GM20431 (cell line): ENCODE measurements around the gene POC1A.
"Not testable (repeated sequence)": the region's sequence is repeated elsewhere in the genome, so short reads cannot be mapped to it uniquely, and the experiment has no call there.

Experiments used
- in situ Hi-C: fragments of 300-500 bp; cut with MseI, MboI; formaldehyde crosslinking; loops from one replicate; pipeline ENCODE4 v1.15.0; 2020; ENCODE audit warnings: low sequenced_read_pairs; ENCODE audit not compliant: unreplicated experiment

The POC1A gene

DNA sequence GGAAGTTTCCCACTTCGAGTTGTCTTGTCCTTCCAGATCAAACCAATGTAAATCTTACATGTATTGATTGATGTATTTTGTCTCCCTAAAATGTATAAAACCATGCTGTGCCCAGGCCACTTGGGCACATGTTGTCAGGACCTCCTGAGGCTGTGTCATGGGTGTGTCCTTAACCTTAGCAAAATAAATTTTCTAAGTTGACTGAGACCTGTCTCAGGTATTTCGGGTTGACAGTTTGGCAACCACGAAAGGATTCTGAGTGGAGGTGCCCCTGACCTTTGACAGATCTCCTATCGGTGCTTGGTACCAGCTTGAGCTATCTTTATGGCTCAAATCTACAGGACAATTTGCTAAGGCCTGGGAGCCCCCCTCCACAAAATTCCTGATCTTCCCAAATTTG is 1.7 kb upstream of the POC1A start:
- in situ Hi-C loops, result no loop called here

DNA sequence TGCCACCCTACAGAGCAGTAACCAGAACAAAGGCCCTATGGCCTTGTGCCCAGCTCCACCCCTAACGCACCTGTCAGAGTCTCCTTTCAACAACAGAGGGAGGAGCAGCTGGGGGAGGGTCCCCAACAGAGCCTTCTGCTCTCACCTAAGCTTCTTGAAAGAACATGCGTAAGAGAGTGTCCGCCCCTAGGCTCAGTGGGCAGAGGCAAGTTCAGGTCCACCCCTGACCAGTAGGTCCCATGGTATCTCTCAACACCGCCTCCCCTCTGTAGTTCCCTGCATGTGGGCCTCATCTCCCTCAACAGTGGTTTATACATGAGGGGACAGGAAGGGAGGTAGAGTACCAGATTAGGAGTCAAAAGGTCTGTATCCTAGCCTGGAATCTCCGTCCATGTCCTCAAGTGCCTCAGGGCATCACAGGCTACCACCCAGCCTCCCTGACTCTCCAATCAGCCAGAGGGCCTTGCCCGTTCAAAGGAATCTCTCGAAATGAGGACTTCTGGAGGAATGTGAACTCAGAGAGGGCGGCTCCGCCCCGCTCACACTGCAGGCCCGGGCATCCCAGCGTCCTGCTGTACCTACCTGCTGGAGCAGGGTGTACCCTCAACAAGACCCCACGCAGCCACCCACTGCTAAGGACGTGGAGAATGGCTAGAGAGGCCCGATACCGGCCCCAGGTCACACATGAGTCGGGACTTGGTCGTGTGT is 680 bp downstream of the POC1A start:
- in situ Hi-C loops, result no loop called here

DNA sequence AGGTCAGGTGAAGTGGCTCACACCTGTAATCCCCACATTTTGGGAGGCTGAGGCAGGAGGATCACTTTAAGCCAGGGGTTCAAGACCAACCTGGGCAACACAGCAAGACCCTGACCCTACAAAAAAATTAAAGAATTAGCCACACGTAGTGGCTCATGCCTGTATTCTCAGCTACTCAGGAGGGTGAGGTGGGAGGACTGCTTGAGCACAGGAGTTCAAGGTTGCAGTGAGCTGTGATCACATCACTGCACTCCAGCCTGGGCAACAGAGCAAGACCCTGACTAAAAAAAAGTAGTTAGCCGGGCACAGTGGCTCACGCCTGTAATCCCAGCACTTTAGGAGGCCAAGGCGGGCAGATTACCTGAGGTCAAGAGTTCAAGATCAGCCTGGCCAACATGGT is 2.2 kb downstream of the POC1A start:
- in situ Hi-C loops, result not testable (repeated sequence)

DNA sequence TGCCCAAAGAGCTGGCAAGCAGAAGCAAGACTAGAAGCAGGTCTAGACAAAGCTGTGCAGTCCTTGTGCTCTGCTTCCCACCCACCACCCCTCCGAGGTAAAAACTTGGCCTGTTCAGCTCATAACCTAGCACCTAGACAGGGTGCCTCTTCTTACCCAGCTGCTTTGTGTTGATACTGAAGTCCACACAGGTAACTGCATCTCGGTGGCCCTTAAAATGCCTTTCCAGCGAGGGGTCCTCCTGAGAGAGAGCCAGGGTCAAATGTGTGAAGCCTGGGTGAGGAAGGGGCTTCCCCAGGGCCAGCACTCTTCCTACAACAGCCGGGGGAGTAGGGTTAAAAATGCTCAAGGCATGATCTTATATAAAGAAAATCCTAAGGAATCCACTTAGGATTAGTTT is 3.4 kb downstream of the POC1A start:
- in situ Hi-C loops, result no loop called here

DNA sequence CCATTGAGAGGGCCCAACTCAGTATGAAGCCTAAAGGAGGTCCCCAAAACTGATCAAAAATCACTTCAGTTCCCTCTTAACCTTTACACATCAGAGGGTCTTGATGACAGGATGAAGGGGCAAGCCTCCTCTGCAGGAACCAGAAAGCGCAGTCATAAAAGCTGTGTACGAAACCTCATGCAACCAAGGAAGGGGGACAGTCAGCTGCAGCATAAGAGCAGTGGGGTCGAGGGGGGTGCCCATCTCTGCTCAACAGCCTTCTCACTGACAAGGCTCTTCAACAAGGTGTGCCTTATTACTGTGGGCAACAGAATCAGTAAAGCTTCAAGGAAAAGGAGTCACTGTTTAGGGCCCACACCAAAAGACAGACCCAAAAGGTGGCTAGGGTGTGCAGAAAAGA is 3.9 kb downstream of the POC1A start:
- in situ Hi-C loops, result no loop called here

DNA sequence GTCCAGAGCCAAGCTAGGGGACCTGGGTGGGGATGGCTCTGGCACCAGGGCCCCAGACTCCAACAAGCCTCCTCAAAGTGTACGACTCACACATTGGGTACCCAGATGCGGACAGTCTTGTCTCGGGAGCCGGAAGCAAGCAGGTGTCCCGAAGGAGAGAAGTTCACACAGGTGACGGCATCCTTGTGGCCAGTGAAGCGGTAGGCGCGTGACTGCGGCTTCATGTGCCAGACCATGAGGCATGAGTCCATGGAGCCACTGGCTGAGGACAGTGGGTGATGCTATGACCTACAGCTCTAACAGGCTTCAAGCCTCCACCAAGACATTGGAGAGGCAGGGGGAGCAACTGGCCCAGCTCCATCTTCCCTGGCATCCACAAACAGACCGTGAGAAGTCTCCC is 4.5 kb downstream of the POC1A start:
- in situ Hi-C loops, result no loop called here

DNA sequence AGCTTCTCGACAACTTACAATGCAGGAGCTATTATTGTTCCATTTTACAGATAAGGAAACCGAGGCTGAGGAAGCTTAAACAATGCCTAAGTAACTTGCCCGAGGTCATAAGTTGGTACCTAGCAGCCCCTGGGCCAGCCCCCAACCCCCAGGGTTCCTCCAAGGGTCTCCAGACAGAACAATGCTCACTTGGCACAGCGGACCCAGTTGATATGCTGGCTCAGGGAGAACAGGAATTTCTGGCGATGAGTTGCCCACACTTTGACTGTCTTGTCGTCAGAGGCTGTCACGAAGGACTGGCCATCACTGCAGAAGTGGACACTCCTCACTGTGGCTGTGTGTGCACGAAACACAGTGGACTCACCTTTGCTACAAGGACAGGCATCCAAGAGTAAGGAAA is 5.2 kb downstream of the POC1A start:
- in situ Hi-C loops, result no loop called here

DNA sequence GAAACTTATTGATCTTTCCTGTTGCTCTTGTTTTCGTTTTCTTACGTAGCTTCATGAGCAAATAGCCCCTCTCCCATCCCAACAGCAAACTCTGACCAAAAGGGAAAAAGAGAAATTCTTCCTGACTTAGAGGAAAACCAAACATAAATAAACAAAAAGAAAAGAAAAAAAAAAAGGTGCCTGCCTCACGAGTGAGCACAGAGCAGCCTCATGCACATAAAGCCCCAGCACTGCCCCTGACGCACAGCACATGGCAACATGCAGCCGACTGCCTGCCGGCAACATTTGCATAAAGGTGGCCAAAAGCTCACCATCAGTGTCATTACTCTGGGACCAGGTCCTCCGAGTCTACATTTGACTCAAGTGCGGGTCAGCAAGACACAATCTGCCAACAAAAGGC is 6.4 kb downstream of the POC1A start:
- in situ Hi-C loops, result no loop called here

DNA sequence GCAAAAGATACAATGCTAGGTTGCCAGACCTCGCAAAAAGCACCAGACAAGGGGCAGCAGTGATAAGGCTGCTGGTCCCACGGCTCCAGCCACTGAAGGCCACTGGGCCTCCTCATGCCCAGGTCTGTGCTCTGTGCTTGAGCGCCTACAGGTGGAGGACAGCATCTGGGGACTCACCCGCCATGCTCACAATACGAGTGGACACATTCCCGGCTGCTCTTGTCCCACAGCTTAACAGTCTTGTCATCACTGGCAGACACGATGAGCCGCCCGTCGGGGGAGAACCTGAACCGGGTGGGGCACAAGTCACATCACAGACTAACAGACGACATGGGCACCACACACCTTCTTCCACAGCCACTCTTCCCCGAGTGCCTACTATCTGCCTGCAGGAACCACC is 7.4 kb downstream of the POC1A start:
- in situ Hi-C loops, result no loop called here

DNA sequence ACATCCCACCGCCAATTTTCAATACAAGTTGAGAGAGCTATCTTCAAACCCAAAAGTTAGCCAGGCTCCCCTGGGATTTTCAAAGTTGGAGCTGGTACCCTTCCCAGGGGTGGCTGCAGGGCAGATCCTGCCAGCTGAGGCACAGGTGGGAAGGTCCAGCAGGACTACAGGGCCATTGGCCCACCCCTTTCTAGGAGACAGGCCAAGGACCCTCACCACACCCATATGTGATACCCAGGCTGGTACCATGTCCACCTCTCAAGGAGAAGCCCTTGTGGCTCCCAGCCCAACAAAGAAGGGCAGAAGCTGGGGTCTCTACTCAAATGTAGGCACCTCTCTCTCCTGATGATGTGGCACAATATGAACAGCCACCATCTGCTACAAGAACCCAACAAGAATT is 8.0 kb downstream of the POC1A start:
- in situ Hi-C loops, result no loop called here

DNA sequence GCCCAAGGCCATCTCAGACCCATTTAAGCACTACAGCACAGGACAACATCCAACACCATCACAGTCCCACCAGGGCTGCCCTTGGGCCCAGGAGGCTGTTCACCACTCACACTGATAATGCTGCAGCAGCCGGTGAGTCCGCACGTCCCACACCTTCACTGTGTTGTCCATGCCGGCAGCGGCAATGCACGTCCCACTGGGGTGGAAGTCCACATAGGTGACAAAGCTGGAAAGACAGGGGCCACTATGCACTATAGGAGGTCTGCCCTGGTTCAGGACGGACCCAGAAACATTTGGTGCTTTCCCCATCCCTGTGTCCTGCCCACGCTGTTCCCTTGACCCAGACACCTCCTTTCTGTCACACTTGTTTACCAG is 8.5 kb downstream of the POC1A start:
- in situ Hi-C loops, result no loop called here

DNA sequence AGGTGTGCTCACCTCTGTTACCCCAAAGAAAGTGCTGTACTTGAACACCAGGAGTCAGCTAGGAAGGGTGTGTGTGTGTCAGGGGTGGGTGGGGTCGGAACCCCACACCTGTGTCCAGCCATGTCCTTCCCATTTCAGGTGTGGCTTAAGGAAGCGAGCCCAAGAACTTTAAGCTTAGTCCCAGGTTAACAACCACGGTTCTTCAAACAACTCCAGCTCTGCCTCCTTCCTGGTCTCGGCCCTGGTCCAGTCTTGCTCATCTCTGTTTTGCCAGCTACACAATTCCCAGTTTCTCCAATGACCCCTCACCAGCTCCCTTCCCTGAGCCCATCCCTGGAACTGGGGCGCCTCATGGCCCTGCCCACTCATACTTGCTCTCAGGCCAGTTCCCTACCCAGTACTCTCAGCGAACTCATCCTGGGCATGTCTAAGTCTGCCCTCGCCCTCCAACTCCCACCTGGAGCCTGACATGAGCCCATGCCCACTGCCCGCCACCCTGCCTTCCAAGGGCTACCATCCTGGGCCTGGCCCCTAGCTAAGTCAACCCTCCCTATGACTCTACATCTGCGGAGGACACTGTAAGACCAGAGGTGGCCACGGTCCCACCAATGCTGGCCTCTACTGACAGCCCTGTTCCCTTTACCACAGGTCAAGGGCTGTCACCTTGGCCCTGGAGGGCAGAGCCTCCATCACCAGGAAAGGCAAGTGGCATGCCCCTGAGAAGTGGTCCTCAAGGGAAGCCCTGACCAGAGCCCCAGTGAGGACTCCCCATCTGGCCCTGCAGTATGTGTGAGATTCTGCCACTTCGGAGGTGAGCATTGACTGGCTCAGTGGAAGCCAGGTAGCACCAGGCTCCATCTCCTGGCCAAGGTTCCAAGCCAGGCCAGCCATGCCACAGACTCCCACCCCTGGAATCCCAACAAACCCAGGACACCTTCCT is 9.2 kb downstream of the POC1A start:
- in situ Hi-C loops, result no loop called here

DNA sequence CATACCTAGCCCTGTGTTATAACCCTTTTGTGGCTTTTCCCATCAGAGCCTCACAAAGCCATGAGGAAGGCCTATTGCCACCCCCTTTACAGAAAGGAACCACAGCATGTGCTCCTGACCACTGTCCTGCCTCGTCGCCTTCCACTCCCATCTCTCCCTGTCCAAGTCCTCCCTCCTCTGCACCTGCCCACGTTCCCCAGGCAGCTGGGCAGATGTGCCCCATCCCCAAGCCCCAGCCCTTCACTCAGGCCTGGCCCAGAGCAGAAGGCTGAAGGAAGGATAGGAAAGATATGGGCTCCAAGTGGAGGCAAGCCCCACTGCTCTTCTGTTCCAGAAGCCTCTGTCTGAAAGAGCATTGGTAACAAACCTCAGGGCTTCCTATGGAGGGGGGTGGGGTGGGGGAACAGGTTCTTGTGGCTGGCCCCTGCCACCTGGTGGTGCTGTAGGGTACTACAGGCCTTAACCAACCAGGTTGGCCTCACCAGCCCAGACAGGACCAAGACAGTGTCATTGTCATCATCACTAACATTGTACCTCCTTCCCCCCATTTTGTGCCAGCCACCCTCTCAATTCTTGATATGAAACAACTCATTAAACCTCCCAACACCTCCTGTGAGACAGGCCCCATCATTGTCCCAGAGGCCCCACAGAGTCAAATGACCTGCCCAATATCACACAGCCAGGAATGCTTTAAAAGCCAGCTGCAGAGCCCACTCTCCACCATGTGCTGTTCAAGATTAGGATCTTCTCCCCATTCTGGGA is 10.0 kb downstream of the POC1A start:
- in situ Hi-C loops, result no loop called here

DNA sequence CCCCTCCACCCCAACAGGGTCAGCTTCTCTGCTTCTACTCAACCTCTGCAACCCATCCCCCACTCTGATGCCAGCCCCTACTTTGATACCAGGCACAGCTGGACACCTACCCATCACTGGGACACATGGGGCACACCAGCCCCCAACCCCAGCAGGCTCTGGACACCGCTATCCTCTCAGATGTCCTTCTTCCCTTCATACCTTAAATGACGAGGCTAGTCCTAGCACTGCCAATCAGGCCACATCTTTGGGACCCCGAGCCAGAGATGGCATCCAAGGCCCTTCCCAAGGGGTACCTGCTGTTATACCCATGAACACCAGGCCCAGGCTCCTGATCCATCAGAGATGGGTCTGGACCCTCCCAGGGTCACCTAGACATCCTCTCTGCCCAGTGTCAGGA is 10.6 kb downstream of the POC1A start:
- in situ Hi-C loops, result no loop called here

DNA sequence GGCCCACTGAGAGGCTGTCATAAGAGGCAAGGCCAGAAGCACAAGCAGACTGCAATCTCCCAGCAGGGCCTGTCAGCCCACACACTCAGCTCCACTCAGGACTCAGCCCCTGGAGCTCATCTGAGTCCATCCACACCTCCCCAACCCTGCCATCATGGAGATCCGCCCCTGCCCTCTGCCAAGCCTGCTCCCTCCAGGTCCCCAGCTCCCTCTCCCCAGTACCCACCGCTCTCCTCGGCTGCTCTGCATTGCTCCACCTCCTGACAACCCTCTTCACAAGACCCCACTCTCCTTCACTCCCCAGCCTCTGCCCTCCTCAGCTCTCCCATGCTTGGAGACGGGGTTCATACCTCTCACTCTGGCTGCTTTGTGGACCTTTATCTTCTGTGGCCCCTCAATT is 11.1 kb downstream of the POC1A start:
- in situ Hi-C loops, result no loop called here

DNA sequence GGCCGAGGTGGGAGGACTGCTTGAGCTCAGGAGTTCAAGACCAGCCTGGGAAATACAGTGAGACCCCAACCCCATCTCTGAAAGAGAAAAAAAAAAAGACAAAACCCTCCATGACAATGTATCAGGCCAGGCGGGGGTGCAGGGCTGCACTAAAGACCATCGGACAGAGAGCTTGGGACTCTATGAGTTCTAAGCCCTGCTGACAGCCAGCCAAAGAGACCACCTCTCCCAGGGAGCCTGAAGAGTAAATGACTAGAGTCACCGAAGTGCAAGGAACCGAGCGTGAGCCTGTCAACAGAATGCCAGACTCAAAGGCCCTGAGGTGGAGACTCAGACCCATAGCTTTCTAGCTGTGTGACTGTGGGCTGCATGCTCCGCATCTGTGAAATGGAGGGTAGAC is 12.5 kb downstream of the POC1A start:
- in situ Hi-C loops, result no loop called here

DNA sequence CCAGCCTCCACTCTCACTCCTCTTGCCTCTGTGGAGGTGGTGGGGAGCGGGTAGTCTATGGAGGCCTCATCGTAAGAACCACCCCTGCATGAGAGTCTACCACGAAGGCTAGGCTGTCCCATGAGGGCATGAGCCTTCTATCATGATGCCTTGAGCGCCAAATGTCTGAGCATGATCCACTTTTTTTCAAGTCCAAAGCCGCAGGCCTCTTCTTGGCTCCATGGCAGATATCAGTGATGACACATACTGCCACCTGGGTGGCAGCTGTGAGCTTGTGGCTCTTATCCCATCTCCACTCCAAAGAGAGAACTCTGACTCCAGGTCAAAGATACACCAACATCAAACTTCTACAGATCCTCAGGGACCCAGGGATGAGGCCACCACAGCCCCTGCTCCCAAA is 13.5 kb downstream of the POC1A start:
- in situ Hi-C loops, result no loop called here

DNA sequence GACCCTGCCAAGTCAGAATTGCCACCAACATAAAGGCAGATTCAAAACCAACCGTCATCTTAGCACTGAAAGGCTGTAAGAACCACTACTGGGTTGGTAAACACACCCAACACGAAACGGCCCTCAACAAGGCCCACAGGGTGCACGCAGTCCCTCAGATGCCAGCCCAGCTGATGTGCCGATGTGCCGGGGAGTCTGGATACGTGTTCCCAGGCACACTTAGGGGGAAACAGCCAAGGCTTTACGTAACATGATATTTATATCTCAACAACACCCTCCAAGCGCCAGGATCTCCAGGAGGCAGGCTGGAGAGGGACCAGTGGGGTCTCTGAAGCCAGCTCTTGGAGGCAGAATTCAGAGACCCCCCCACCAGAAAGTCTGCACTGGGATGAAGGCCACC is 14.2 kb downstream of the POC1A start:
- in situ Hi-C loops, result no loop called here

DNA sequence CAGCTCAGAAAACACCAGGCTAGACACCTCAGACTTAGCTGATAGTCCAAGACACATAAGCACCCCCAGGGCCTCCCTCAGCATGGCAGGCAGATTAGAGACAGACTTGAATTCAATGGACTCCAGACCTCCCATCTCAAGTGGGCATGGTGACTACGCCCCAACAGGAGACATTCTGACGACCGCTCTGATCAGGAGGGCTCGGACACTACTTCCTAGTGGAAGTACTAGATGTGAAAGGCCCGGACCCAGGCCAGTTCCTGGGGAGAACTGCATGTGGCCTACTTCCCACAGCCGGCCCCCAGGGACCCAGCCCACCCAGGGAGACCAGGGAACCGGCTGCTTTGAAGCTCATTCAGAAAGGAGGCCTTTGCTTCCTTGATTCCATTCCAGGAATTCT is 16.9 kb downstream of the POC1A start:
- in situ Hi-C loops, result no loop called here

DNA sequence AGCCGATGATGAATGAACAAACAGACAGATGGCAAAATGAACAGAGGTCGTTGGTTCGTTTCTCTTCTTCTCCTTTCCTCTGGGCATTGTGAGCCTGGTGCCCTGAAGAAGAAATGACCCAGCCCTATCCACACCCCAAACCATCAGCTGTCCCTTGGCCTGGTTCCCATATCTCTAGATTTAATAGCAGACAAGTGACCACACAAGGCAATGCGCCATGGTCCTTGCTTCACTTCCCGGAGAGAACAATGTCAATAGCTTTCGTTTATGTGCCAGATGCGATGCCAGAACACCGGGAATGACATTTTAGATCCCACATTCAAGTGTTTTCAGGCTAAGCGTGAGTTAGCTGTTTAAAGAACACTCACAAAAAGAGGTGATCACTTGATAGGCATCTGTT is 17.7 kb downstream of the POC1A start:
- in situ Hi-C loops, result no loop called here

DNA sequence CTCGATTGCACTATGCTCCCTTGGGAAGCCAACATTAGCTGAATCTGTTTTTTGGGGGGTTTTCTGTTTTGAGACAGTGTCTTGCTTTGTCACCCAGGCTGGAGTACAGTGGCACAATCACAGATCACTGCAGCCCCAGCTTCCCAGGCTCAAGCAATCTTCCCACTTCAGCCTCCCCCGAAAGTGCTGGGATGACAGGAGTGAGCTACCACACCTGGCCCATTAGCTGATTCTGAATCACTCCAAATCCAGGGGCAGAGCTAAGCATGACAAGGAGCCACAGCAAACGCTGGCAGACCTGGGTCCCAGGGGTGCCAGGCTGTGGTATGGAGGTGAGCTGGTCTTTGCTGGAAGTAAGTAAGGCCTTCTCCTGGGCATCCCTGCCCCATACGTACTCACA is 18.9 kb downstream of the POC1A start:
- in situ Hi-C loops, result no loop called here
